Liver (tissue), 9 donors: ENCODE data around the gene UBE2U. TPM values are rescaled to one million over a fixed set of nuclear protein-coding genes. Genes with fewer than 3 reads are reported as not detected.
"Not testable (repeated sequence)": the region's sequence is repeated elsewhere in the genome, so short reads cannot be mapped to it uniquely, and the experiment has no call there.

Experiments
- DNase-seq: peaks from one replicate; pipeline ENCODE4 v3.0.0-alpha.2; 2017; ENCODE audit warnings: low spot score
- H3K27ac ChIP-seq, 2 donors: one replicate each; pipeline ENCODE4 v1.7.0; 2013; ENCODE audit warnings: inconsistent platforms in 2 of 2, low read length in 2 of 2, control low read depth in 1 of 2, low read depth in 1 of 2, mild to moderate bottlenecking in 1 of 2
- H3K27me3 ChIP-seq, 4 donors: one replicate each; pipeline versions ENCODE4 v1.6.1 to v1.7.0; 2013; ENCODE audit warnings: low read length in 3 of 4, inconsistent platforms in 1 of 4, mild to moderate bottlenecking in 1 of 4, moderate library complexity in 1 of 4; ENCODE audit not compliant: control insufficient read depth in 4 of 4, insufficient read depth in 4 of 4
- H3K36me3 ChIP-seq, 4 donors: one replicate each; pipeline versions ENCODE4 v1.6.1 to v1.7.0; 2013; ENCODE audit warnings: low read length in 3 of 4, mild to moderate bottlenecking in 3 of 4, low read depth in 1 of 4, moderate library complexity in 1 of 4; ENCODE audit not compliant: control insufficient read depth in 4 of 4, insufficient read depth in 3 of 4
- H3K4me1 ChIP-seq, 4 donors: one replicate each; pipeline versions ENCODE4 v1.6.1 to v1.7.0; 2013; ENCODE audit warnings: low read length in 3 of 4, mild to moderate bottlenecking in 3 of 4, moderate library complexity in 1 of 4; ENCODE audit not compliant: control insufficient read depth in 4 of 4, insufficient read depth in 4 of 4
- H3K4me3 ChIP-seq, 3 donors: one replicate each; pipeline versions ENCODE4 v1.6.1 to v1.7.0; 2013; ENCODE audit warnings: low read length in 3 of 3, control low read depth in 1 of 3, low read depth in 1 of 3, mild to moderate bottlenecking in 1 of 3
- H3K9ac ChIP-seq, 2 donors: one replicate each; pipeline ENCODE4 v1.7.0; 2013; ENCODE audit warnings: low read length in 2 of 2, mild to moderate bottlenecking in 2 of 2, moderate library complexity in 2 of 2, control low read depth in 1 of 2, low read depth in 1 of 2
- H3K9me3 ChIP-seq, 4 donors: one replicate each; pipeline versions ENCODE4 v1.6.1 to v1.7.0; 2013; ENCODE audit warnings: low read length in 3 of 4; ENCODE audit not compliant: control insufficient read depth in 4 of 4
- EGR1 ChIP-seq, 2 donors: IDR thresholded peaks; 2 replicates each; pipeline ENCODE4 v1.6.1; 2016 to 2018; ENCODE audit warnings: antibody characterized with exemption in 2 of 2, low read depth in 2 of 2
- FOXA1 ChIP-seq: IDR thresholded peaks from 2 replicates; pipeline ENCODE4 v1.6.1; 2016; ENCODE audit warnings: antibody characterized with exemption
- FOXA2 ChIP-seq: IDR thresholded peaks from 2 replicates; pipeline ENCODE4 v1.6.1; 2016; ENCODE audit warnings: antibody characterized with exemption
- GABPA ChIP-seq, 2 donors: IDR thresholded peaks in 1 of 2; conservative IDR thresholded peaks in 1 of 2; 2 replicates each; pipeline ENCODE4 v1.6.1; 2016; ENCODE audit warnings: antibody characterized with exemption in 2 of 2, mild to moderate bottlenecking in 1 of 2, moderate library complexity in 1 of 2
- HNF4A ChIP-seq, 2 donors: conservative IDR thresholded peaks; 2 replicates each; pipeline ENCODE4 v1.6.1; 2016; ENCODE audit warnings: antibody characterized with exemption in 2 of 2, mild to moderate bottlenecking in 2 of 2
- HNF4G ChIP-seq: IDR thresholded peaks from 2 replicates; pipeline ENCODE4 v1.6.1; 2016; ENCODE audit warnings: antibody characterized with exemption
- NR2F2 ChIP-seq: IDR thresholded peaks from 2 replicates; pipeline ENCODE4 v1.6.1; 2016; ENCODE audit warnings: antibody characterized with exemption
- RAD21 ChIP-seq, 2 donors: IDR thresholded peaks; 2 replicates each; pipeline ENCODE4 v1.6.1; 2016; ENCODE audit warnings: antibody characterized with exemption in 2 of 2, mild to moderate bottlenecking in 2 of 2
- RXRA ChIP-seq, 2 donors: IDR thresholded peaks; 2 replicates each; pipeline ENCODE4 v1.6.1; 2017 to 2018; ENCODE audit warnings: antibody characterized with exemption in 2 of 2, mild to moderate bottlenecking in 1 of 2
- SP1 ChIP-seq: IDR thresholded peaks from 2 replicates; pipeline ENCODE4 v1.6.1; 2018; ENCODE audit warnings: antibody characterized with exemption, mild to moderate bottlenecking
- TAF1 ChIP-seq: conservative IDR thresholded peaks from 2 replicates; pipeline ENCODE4 v1.6.1; 2016; ENCODE audit warnings: antibody characterized with exemption, mild to moderate bottlenecking
- YY1 ChIP-seq: IDR thresholded peaks from 2 replicates; pipeline ENCODE4 v1.6.1; 2016; ENCODE audit warnings: antibody characterized with exemption, mild to moderate bottlenecking
- WGBS: extraction: QIAGEN DNeasy Blood & Tissue Kit; methylation state at CpG from one replicate; pipeline ENCODE4 v1.1.7; 2013; 5-methylcytosine and 5-hydroxymethylcytosine counted together
- polyA plus RNA-seq, 2 donors: library from polyadenylated mRNA; stranded (reverse) in 1 of 2; unstranded in 1 of 2; fragments of 200-250 nt in 1 of 2; fragments of >200 nt in 1 of 2; fragmentation: Nextera tagmentation in 1 of 2; extraction: Ambion mirVana in 1 of 2; gene quantifications; one replicate each; pipeline versions ENCODE4 v1.2.1 to v1.2.3, GENCODE V29; 2013 to 2015
- total RNA-seq, 2 donors: library from RNA; depleted of rRNA; stranded (reverse); fragments of >200 nt; gene quantifications; one replicate each; pipeline ENCODE4 v1.2.3, GENCODE V29; 2014
- TF ChIP-seq, protein P1 (sequence below): fragments of 150-350 bp; IDR thresholded peaks from 2 replicates; pipeline ENCODE4 v1.5.1; 2017; ENCODE audit warnings: improper control_type of control experiment, low read depth, low read length; ENCODE audit not compliant: missing input control
- TF ChIP-seq, protein P2 (sequence below): IDR thresholded peaks from 2 replicates; pipeline ENCODE4 v1.6.1; 2016; ENCODE audit warnings: antibody characterized with exemption
- TF ChIP-seq, protein P3 (sequence below): IDR thresholded peaks from 2 replicates; pipeline ENCODE4 v1.6.1; 2016; ENCODE audit warnings: antibody characterized with exemption
- TF ChIP-seq, protein P4 (sequence below): IDR thresholded peaks from 2 replicates; pipeline ENCODE4 v1.6.1; 2016; ENCODE audit warnings: antibody characterized with exemption
- donor health status: healthy.
- donor health status: healthy.
- donor health status: healthy.
- donor health status: healthy.
- donor health status: healthy.

UBE2U gene
- total and polyA plus RNA-seq, 4 donors, result not detected

DNA sequence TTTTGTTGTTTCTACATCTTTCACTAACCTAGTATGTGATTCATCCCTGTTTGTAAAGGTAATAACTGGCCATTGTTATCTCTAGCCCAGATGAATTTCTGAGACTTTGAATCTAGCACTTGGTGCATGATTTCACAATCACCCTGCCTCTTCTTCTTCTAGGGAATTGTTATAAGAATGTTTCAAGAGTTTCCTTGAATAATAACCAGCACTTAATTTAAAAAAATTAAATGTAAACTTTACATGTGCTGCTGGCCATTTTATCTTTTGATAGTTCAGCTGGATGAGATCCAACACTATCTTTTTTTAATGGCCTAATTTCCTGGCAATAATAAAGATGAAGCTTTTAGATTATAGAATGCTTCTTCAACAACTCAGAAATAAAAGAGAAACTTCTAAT lies 31.8 kb downstream of the UBE2U start (continued):
- TF ChIP-seq, protein P1, sequence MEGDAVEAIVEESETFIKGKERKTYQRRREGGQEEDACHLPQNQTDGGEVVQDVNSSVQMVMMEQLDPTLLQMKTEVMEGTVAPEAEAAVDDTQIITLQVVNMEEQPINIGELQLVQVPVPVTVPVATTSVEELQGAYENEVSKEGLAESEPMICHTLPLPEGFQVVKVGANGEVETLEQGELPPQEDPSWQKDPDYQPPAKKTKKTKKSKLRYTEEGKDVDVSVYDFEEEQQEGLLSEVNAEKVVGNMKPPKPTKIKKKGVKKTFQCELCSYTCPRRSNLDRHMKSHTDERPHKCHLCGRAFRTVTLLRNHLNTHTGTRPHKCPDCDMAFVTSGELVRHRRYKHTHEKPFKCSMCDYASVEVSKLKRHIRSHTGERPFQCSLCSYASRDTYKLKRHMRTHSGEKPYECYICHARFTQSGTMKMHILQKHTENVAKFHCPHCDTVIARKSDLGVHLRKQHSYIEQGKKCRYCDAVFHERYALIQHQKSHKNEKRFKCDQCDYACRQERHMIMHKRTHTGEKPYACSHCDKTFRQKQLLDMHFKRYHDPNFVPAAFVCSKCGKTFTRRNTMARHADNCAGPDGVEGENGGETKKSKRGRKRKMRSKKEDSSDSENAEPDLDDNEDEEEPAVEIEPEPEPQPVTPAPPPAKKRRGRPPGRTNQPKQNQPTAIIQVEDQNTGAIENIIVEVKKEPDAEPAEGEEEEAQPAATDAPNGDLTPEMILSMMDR, result no peak
- TF ChIP-seq FOXA1 (no peak), RXRA (IDR thresholded peaks at IDR 0.05) (no peak), TAF1 (no peak), YY1 (no peak), NR2F2 (no peak), RAD21 (IDR thresholded peaks at IDR 0.05) (no peak), HNF4A (conservative IDR thresholded peaks at IDR 0.05) (no peak), GABPA (IDR thresholded peaks at IDR 0.05 in 1 of 2, conservative IDR thresholded peaks at IDR 0.05 in 1 of 2) (no peak)
- TF ChIP-seq, protein P2, sequence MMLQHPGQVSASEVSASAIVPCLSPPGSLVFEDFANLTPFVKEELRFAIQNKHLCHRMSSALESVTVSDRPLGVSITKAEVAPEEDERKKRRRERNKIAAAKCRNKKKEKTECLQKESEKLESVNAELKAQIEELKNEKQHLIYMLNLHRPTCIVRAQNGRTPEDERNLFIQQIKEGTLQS, result no peak
- TF ChIP-seq, protein P3, sequence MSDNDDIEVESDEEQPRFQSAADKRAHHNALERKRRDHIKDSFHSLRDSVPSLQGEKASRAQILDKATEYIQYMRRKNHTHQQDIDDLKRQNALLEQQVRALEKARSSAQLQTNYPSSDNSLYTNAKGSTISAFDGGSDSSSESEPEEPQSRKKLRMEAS, result no peak

DNA sequence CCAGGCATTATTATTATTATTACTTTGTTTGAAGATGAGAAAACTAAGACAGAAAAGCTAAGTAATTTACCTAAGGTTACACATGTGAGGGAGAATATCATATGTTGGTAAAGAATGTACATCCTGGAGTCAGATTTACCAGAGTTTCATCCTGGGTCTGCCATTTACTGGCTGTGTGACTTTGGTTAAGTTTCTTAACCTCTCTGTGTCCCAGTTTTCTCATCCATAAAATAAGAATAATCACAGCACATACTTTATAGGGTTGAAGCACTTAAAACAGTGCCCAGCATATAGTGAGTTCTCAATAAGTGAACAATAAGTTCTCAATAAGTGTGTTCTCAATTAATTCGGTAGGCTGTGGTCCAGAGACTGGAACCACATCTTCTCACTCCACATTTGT lies 32.5 kb downstream of the UBE2U start:
- Histone ChIP-seq H3K27me3 (peaks cover 0 to 13% (median 0%) of the 10 kb centered on the region in 4 donors), H3K4me3 (no peak overlapping the region), H3K27ac (no peak overlapping the region), H3K4me1 (no peaks in the 10 kb centered on the region), H3K36me3 (no peaks in the 10 kb centered on the region), H3K9ac (no peak overlapping the region), H3K9me3 (no peaks in the 10 kb centered on the region)
- no peak for TF ChIP-seq SP1
- no peak for TF ChIP-seq HNF4G
- TF ChIP-seq EGR1 (IDR thresholded peaks at IDR 0.05; ENCODE audit: low read depth in 2 of 2), result no peak
- TF ChIP-seq RXRA (IDR thresholded peaks at IDR 0.05), result no peak
- TF ChIP-seq FOXA2, result no peak
- TF ChIP-seq, protein P4, sequence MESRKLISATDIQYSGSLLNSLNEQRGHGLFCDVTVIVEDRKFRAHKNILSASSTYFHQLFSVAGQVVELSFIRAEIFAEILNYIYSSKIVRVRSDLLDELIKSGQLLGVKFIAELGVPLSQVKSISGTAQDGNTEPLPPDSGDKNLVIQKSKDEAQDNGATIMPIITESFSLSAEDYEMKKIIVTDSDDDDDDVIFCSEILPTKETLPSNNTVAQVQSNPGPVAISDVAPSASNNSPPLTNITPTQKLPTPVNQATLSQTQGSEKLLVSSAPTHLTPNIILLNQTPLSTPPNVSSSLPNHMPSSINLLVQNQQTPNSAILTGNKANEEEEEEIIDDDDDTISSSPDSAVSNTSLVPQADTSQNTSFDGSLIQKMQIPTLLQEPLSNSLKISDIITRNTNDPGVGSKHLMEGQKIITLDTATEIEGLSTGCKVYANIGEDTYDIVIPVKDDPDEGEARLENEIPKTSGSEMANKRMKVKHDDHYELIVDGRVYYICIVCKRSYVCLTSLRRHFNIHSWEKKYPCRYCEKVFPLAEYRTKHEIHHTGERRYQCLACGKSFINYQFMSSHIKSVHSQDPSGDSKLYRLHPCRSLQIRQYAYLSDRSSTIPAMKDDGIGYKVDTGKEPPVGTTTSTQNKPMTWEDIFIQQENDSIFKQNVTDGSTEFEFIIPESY, result no peak
- TF ChIP-seq YY1, result no peak
- no peak for TF ChIP-seq GABPA (IDR thresholded peaks at IDR 0.05 in 1 of 2, conservative IDR thresholded peaks at IDR 0.05 in 1 of 2)
- 91% methylated on average over 1 of the region's 1 CpG for WGBS
- no peak for DNase-seq

DNA sequence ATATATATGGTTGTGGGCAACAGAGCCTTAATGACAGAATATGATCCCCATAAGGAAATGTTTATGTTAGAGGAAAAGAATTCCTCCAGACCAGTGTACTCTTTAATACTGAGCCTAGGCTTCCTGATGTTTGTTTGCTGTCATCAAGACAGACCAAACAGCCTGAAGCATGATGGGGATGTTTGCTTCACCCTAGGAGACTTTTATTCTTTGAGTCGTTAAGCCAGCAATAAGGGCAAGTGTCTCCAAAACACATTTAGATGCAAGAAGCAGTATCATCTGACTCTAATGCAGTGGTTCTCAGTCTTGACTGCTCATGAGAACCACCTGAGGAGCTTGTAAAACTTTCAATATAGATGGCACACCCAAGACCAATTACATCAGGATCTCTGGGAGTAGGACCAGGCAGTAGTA lies 33.1 kb downstream of the UBE2U start:
- no peaks in the 10 kb centered on the region for H3K4me1 ChIP-seq
- WGBS, result 35% methylated on average over 1 of the region's 1 CpG
- TF ChIP-seq RAD21 (IDR thresholded peaks at IDR 0.05), result no peak

DNA sequence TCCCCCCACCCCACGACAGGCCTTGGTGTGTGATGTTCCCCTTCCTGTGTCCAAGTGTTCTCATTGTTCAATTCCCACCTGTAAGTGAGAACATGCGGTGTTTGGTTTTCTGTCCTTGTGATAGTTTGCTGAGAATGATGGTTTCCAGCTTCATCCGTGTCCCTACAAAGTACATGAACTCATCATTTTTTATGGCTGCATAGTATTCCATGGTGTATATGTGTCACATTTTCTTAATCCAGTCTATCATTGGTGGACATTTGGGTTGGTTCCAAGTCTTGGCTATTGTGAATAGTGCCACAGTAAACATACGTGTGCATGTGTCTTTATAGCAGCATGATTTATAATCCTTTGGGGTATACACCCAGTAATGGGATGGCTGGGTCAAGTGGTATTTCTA lies 36.1 kb downstream of the UBE2U start:
- WGBS, result 92% methylated on average over 4 of the region's 4 CpGs
- not testable (repeated sequence) for H3K27me3 ChIP-seq, H3K4me3 ChIP-seq, H3K36me3 ChIP-seq, H3K4me1 ChIP-seq, H3K27ac ChIP-seq, DNase-seq, H3K9me3 ChIP-seq, H3K9ac ChIP-seq

More for the DNA sequence above, 33.1 kb downstream of the UBE2U start:
- H3K27ac ChIP-seq, result no peak overlapping the region
- H3K4me3 ChIP-seq, result no peak overlapping the region
- H3K9me3 ChIP-seq, result no peaks in the 10 kb centered on the region
- no peak for DNase-seq
- no peaks in the 10 kb centered on the region for H3K36me3 ChIP-seq
- no peak overlapping the region for H3K9ac ChIP-seq
- H3K27me3 ChIP-seq, result peaks cover 0 to 13% (median 0%) of the 10 kb centered on the region in 4 donors
